ENCODE measurements around the gene NRP2. TPM values are rescaled to one million over a fixed set of nuclear protein-coding genes. Genes with fewer than 3 reads are reported as not detected.

The NRP2 gene
- total RNA-seq, 1 experiment from 2014 or later, result 1.2 TPM

DNA sequence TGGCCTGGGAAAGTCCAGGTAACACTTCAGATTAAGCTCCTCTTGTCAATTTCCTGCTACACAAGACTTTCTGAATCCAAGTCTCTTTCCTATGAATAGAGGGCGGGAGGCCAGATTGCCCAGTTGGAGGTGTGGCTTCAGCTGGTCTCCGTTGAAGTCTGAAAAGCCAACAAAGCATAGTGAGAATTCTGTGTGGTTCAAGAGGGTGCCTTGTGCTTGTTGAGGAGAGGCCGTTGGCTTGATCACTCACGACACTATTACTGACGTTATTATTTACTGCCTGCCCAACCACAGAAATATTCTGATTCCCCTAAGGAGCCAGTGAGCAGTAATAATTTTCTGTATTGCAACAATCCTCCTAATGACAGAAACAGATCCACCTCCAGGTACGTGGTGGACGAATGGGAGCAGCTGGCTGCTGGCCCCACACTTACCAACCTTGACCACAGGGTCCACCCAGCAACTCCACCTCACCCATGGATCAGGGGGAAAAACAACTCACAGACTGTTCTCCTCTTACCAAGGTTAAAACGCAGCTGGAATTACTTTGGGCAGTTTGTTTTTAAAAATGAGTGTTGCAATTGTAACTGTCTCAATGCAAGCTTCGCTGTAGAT, 21.9 kb downstream of the NRP2 start:
- ChIA-PET RAD21 (ENCODE audit: low non-redundant PET in 1 of 2, low total read pairs in 2 of 2, uncharacterized antibody in 2 of 2, unreplicated experiment in 2 of 2) (no interaction called here), CTCF (interaction anchor here (1.1 kb wide), 1 partner anchor 12 kb away, joined by 3 read pairs; no protein-coding TSS in a partner anchor), POLR2A (no interaction called here)
- Histone ChIP-seq H3K9me2 (ENCODE audit: insufficient read depth) (no peaks in the 10 kb centered on the region), H3K4me3 (replicated peaks in 1 of 2; ENCODE audit: low read depth in 1 of 2, low read length in 2 of 2) (no peak overlapping the region), H3K4me1 (ENCODE audit: control insufficient read depth in 1 of 2, insufficient read depth in 2 of 2, low read length in 2 of 2) (peaks cover 5 to 39% of the 10 kb centered on the region in 2 experiments), H2AFZ (ENCODE audit: low read depth, low read length, poor library complexity, severe bottlenecking) (no peak overlapping the region), H3K9ac (ENCODE audit: low read length) (no peak overlapping the region), H3K36me3 (ENCODE audit: control insufficient read depth in 1 of 2, insufficient read depth in 2 of 2, low read length in 2 of 2) (no peaks in the 10 kb centered on the region), H3K27me3 (ENCODE audit: insufficient read depth, low read length) (no peaks in the 10 kb centered on the region), H3K79me2 (ENCODE audit: insufficient read depth, low read length) (no peaks in the 10 kb centered on the region), H3K4me2 (ENCODE audit: low read length) (no peak overlapping the region), H4K20me1 (ENCODE audit: insufficient read depth) (no peaks in the 10 kb centered on the region), H3K9me3 (ENCODE audit: control insufficient read depth in 1 of 2, insufficient read depth in 1 of 2, low read depth in 1 of 2, low read length in 2 of 2) (no peaks in the 10 kb centered on the region), H3K27ac (ENCODE audit: low read depth, low read length) (no peak overlapping the region)
- DNase-seq (ENCODE audit: low read depth, low spot score) (no peak), ATAC-seq (no peak)
- TF ChIP-seq ELF1 (IDR thresholded peaks at IDR 0.05; ENCODE audit: borderline replicate concordance, low read depth) (no peak), TCF7L2 (IDR thresholded peaks at IDR 0.05; ENCODE audit: borderline replicate concordance, extremely low read depth, insufficient read depth, insufficient read length) (no peak), EZH2phosphoT487 (IDR thresholded peaks at IDR 0.05; ENCODE audit: borderline replicate concordance) (no peak)
- TF ChIP-seq, protein P1, sequence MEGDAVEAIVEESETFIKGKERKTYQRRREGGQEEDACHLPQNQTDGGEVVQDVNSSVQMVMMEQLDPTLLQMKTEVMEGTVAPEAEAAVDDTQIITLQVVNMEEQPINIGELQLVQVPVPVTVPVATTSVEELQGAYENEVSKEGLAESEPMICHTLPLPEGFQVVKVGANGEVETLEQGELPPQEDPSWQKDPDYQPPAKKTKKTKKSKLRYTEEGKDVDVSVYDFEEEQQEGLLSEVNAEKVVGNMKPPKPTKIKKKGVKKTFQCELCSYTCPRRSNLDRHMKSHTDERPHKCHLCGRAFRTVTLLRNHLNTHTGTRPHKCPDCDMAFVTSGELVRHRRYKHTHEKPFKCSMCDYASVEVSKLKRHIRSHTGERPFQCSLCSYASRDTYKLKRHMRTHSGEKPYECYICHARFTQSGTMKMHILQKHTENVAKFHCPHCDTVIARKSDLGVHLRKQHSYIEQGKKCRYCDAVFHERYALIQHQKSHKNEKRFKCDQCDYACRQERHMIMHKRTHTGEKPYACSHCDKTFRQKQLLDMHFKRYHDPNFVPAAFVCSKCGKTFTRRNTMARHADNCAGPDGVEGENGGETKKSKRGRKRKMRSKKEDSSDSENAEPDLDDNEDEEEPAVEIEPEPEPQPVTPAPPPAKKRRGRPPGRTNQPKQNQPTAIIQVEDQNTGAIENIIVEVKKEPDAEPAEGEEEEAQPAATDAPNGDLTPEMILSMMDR (IDR thresholded peaks at IDR 0.05 in 2 of 3, conservative IDR thresholded peaks at IDR 0.05 in 1 of 3; ENCODE audit: borderline replicate concordance in 1 of 3, insufficient read depth in 1 of 3, low read depth in 2 of 3, low read length in 2 of 3), result no peak
- TF ChIP-seq, protein P2, sequence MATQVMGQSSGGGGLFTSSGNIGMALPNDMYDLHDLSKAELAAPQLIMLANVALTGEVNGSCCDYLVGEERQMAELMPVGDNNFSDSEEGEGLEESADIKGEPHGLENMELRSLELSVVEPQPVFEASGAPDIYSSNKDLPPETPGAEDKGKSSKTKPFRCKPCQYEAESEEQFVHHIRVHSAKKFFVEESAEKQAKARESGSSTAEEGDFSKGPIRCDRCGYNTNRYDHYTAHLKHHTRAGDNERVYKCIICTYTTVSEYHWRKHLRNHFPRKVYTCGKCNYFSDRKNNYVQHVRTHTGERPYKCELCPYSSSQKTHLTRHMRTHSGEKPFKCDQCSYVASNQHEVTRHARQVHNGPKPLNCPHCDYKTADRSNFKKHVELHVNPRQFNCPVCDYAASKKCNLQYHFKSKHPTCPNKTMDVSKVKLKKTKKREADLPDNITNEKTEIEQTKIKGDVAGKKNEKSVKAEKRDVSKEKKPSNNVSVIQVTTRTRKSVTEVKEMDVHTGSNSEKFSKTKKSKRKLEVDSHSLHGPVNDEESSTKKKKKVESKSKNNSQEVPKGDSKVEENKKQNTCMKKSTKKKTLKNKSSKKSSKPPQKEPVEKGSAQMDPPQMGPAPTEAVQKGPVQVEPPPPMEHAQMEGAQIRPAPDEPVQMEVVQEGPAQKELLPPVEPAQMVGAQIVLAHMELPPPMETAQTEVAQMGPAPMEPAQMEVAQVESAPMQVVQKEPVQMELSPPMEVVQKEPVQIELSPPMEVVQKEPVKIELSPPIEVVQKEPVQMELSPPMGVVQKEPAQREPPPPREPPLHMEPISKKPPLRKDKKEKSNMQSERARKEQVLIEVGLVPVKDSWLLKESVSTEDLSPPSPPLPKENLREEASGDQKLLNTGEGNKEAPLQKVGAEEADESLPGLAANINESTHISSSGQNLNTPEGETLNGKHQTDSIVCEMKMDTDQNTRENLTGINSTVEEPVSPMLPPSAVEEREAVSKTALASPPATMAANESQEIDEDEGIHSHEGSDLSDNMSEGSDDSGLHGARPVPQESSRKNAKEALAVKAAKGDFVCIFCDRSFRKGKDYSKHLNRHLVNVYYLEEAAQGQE (IDR thresholded peaks at IDR 0.05; ENCODE audit: low read depth), result no peak
- TF ChIP-seq, protein P3, sequence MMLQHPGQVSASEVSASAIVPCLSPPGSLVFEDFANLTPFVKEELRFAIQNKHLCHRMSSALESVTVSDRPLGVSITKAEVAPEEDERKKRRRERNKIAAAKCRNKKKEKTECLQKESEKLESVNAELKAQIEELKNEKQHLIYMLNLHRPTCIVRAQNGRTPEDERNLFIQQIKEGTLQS (IDR thresholded peaks at IDR 0.05), result no peak
- intact Hi-C loops (cut with micrococcal nuclease), result no loop called here
- no TSS peak for BruUV-seq (replicated peaks)

Data from HCT116 (cell line).